Activated T-helper 1 cell treated with anti-CD3 and anti-CD28 coated beads, Interleukin-12 subunit alpha, Interleukin-12 subunit beta, Interleukin-2, Interleukin-4 antibody, amounts not matched to agents 30 ng/mL and 10 ng/mL and 1 ng/mL, durations not matched to agents 14 hours and 24 hours and 36 hours (primary cell): Measurements from ENCODE around the gene FSTL5. TPM values are rescaled to one million over a fixed set of nuclear protein-coding genes. Genes with fewer than 3 reads are reported as not detected.

Source experiments
- DNase-seq: peaks from one replicate; pipeline ENCODE4 v3.0.0; 2021; ENCODE audit warnings: low spot score
- H3K27ac Mint-ChIP-seq: one replicate; pipeline ENCODE4 v1.8.0; 2021; ENCODE audit warnings: mild to moderate bottlenecking, mixed read lengths
- H3K27me3 Mint-ChIP-seq: one replicate; pipeline ENCODE4 v1.8.0; 2022; ENCODE audit warnings: mild to moderate bottlenecking, moderate library complexity, mixed read lengths; ENCODE audit not compliant: insufficient read depth
- H3K36me3 Mint-ChIP-seq: one replicate; pipeline ENCODE4 v1.8.0; 2021; ENCODE audit warnings: low read depth, mixed read lengths
- H3K4me1 Mint-ChIP-seq: one replicate; pipeline ENCODE4 v1.8.0; 2021; ENCODE audit warnings: low read depth, mixed read lengths
- H3K4me3 Mint-ChIP-seq: one replicate; pipeline ENCODE4 v1.8.0; 2021; ENCODE audit warnings: mild to moderate bottlenecking, moderate library complexity, mixed read lengths
- H3K9me3 Mint-ChIP-seq: one replicate; pipeline ENCODE4 v1.8.0; 2021; ENCODE audit warnings: mixed read lengths
- intact Hi-C: fragments of 100-400 bp; cut with micrococcal nuclease; formaldehyde crosslinking; loops from one replicate; pipeline ENCODE4 v1.15.1; 2024
- total RNA-seq: library from RNA; stranded (reverse); gene quantifications from 2 replicates; pipeline ENCODE4 v1.2.3, GENCODE V29; 2022

Gene FSTL5
- total RNA-seq, 1 donor from 2014 or later: not detected

GRCh38 chr4:161829591-161829990 is 334.2 kb downstream of the FSTL5 start:
- intact Hi-C loops: no loop called here
- no peaks in the 10 kb centered on the region for H3K27me3 Mint-ChIP-seq
- H3K36me3 Mint-ChIP-seq: no peaks in the 10 kb centered on the region
- H3K9me3 Mint-ChIP-seq: no peaks in the 10 kb centered on the region
- H3K4me1 Mint-ChIP-seq: no peaks in the 10 kb centered on the region
- H3K4me3 Mint-ChIP-seq: no peak overlapping the region
- DNase-seq: no peak
- no peak overlapping the region for H3K27ac Mint-ChIP-seq

DNA sequence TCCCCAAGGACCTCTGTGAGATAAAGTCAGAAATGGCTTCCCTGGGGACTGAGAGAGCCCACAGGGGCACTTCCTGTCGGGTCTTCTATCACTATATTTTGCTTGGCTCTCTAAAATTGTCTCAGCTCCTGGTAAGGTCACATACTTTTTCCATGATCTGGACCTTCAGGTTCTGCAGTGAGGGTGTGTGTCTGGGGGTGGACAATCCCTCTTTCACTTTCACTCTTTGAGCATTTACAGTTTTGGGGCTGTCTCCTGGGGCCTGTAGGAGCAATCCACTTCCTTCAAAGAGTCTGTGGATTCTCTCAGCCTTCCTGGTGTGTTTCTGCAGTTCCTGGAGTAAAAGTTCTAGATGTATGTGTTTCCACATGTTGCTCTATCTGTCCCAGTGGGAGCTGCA is 335.7 kb downstream of the FSTL5 start:
- H3K9me3 Mint-ChIP-seq: no peaks in the 10 kb centered on the region
- DNase-seq: no peak
- H3K36me3 Mint-ChIP-seq: no peaks in the 10 kb centered on the region
- no peak overlapping the region for H3K27ac Mint-ChIP-seq
- H3K4me3 Mint-ChIP-seq: no peak overlapping the region
- H3K4me1 Mint-ChIP-seq: no peaks in the 10 kb centered on the region
- H3K27me3 Mint-ChIP-seq: no peaks in the 10 kb centered on the region
- intact Hi-C loops: no loop called here

DNA sequence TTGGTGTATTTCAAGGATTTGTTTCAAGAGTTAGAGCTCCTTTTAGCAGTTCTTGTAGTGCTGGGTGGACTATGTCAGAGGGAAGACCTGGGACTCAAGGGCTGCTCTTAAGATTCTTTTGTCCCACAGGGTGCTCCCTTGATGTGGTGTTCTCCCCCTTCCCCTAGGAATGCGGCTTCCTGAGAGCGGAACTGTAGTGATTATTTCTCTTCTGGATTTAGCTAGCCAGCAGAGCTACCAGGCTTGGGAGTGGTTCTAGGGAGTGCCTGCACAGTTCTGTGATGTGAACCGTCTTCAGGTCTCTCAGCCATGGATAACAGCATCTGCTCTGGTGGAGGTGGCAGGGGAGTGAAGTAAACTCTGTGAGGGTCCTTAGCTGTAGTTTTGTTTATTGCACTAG is 336.8 kb downstream of the FSTL5 start:
- no peak for DNase-seq
- no peaks in the 10 kb centered on the region for H3K36me3 Mint-ChIP-seq
- H3K27me3 Mint-ChIP-seq: no peaks in the 10 kb centered on the region
- H3K27ac Mint-ChIP-seq: no peak overlapping the region
- no peaks in the 10 kb centered on the region for H3K4me1 Mint-ChIP-seq
- no peak overlapping the region for H3K4me3 Mint-ChIP-seq
- intact Hi-C loops: no loop called here
- no peaks in the 10 kb centered on the region for H3K9me3 Mint-ChIP-seq

DNA sequence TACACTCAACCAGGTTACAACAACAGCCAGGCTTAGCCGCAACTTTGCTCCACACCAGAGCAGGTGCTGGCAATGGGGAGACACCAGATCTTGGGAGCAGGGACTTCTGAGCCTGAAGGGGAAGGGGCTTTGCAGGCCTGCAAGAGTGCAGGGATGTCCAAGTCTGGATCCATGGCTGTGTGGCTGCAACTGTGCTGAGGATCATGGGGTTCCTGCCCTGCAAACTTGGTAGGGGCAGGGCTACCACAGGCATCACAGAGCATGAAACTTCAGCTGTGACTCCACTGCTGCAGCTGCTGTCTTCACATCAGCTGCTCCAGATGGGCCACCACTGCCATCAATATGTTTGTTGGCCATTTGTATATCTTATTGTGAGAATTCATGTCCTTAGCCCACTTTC is 340.4 kb downstream of the FSTL5 start:
- Mint-ChIP-seq H3K4me3 (no peak overlapping the region), H3K27ac (no peak overlapping the region), H3K36me3 (no peaks in the 10 kb centered on the region), H3K27me3 (no peaks in the 10 kb centered on the region), H3K9me3 (no peaks in the 10 kb centered on the region), H3K4me1 (no peaks in the 10 kb centered on the region)
- no peak for DNase-seq
- intact Hi-C loops: no loop called here

GRCh38 chr4:161822174-161822573 is 341.6 kb downstream of the FSTL5 start:
- no peak for DNase-seq
- H3K27me3 Mint-ChIP-seq: no peaks in the 10 kb centered on the region
- no peak overlapping the region for H3K27ac Mint-ChIP-seq
- H3K4me3 Mint-ChIP-seq: no peak overlapping the region
- intact Hi-C loops: no loop called here
- H3K4me1 Mint-ChIP-seq: no peaks in the 10 kb centered on the region
- no peaks in the 10 kb centered on the region for H3K36me3 Mint-ChIP-seq
- no peaks in the 10 kb centered on the region for H3K9me3 Mint-ChIP-seq

GRCh38 chr4:161817914-161818313 is 345.9 kb downstream of the FSTL5 start:
- no peak overlapping the region for H3K4me3 Mint-ChIP-seq
- H3K9me3 Mint-ChIP-seq: no peaks in the 10 kb centered on the region
- intact Hi-C loops: no loop called here
- no peak overlapping the region for H3K27ac Mint-ChIP-seq
- DNase-seq: no peak
- H3K4me1 Mint-ChIP-seq: no peaks in the 10 kb centered on the region
- no peaks in the 10 kb centered on the region for H3K27me3 Mint-ChIP-seq
- no peaks in the 10 kb centered on the region for H3K36me3 Mint-ChIP-seq

GRCh38 chr4:161816958-161817357 is 346.8 kb downstream of the FSTL5 start:
- H3K27ac Mint-ChIP-seq: no peak overlapping the region
- H3K4me1 Mint-ChIP-seq: no peaks in the 10 kb centered on the region
- H3K36me3 Mint-ChIP-seq: no peaks in the 10 kb centered on the region
- no peaks in the 10 kb centered on the region for H3K27me3 Mint-ChIP-seq
- H3K9me3 Mint-ChIP-seq: no peaks in the 10 kb centered on the region
- DNase-seq: no peak
- intact Hi-C loops: no loop called here
- H3K4me3 Mint-ChIP-seq: no peak overlapping the region

DNA sequence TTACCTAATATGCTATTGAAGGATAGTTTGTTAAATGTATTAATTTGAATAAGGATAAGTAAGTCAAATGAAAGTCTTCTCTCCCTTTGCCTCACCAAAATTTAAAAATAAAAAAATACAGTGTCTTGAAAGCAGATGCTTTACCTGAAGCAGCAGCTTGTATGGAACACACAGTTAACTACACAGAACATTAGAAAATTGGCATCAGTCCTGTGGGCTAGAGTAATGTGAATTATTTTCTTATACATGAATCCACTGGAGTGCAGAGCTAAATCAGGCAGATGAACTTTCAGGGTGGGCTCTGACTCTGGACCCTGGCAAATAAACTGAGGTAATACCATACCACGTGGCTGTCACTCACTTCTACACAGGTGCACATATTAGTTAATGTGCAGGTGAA is 348.0 kb downstream of the FSTL5 start:
- Mint-ChIP-seq H3K4me1 (no peaks in the 10 kb centered on the region), H3K27ac (no peak overlapping the region), H3K4me3 (no peak overlapping the region), H3K27me3 (no peaks in the 10 kb centered on the region), H3K9me3 (no peaks in the 10 kb centered on the region), H3K36me3 (no peaks in the 10 kb centered on the region)
- intact Hi-C loops: no loop called here
- no peak for DNase-seq

- intact Hi-C loops: no loop called here
- Mint-ChIP-seq H3K4me1 (no peaks in the 10 kb centered on the region), H3K4me3 (no peak overlapping the region), H3K27me3 (no peaks in the 10 kb centered on the region), H3K27ac (no peak overlapping the region), H3K9me3 (peaks cover 5% of the 10 kb centered on the region), H3K36me3 (no peaks in the 10 kb centered on the region)
- DNase-seq: no peak
Observed at GRCh38 chr4:161813889-161814288, 349.9 kb downstream of the FSTL5 start.

GRCh38 chr4:161813389-161813788 is 350.4 kb downstream of the FSTL5 start:
- intact Hi-C loops: no loop called here
- no peaks in the 10 kb centered on the region for H3K4me1 Mint-ChIP-seq
- no peak overlapping the region for H3K27ac Mint-ChIP-seq
- DNase-seq: no peak
- H3K36me3 Mint-ChIP-seq: no peaks in the 10 kb centered on the region
- H3K27me3 Mint-ChIP-seq: no peaks in the 10 kb centered on the region
- no peak overlapping the region for H3K4me3 Mint-ChIP-seq
- H3K9me3 Mint-ChIP-seq: peaks cover 5% of the 10 kb centered on the region

- Mint-ChIP-seq H3K27me3 (no peaks in the 10 kb centered on the region), H3K4me3 (no peak overlapping the region), H3K36me3 (no peaks in the 10 kb centered on the region), H3K9me3 (no peaks in the 10 kb centered on the region), H3K27ac (no peak overlapping the region), H3K4me1 (no peaks in the 10 kb centered on the region)
- DNase-seq: no peak
- intact Hi-C loops: no loop called here
Observed at GRCh38 chr4:161803171-161803570, 360.6 kb downstream of the FSTL5 start.

GRCh38 chr4:161799710-161800109 is 364.1 kb downstream of the FSTL5 start:
- Mint-ChIP-seq H3K4me1 (no peaks in the 10 kb centered on the region), H3K4me3 (no peak overlapping the region), H3K36me3 (no peaks in the 10 kb centered on the region), H3K27me3 (no peaks in the 10 kb centered on the region), H3K27ac (no peak overlapping the region), H3K9me3 (no peaks in the 10 kb centered on the region)
- intact Hi-C loops: no loop called here
- no peak for DNase-seq

DNA sequence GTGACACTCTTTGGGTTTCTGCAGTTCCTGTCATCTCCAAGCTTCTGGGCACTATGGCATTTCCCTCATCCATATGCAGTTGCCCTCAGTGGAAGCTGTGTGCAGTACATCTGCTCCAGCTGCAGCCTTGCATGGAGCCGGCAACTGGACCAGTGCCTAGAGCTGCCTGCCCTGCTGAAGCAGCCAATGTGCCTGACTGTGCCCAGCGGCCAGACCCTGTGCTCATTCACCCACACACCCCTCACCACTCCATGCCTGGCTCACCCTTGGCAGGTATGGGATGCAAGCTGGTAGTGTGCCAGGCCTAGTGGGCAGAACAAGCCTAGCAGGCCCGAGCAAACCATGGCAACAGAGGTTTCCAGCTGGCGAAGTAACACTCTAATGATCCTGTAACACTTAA is 370.8 kb downstream of the FSTL5 start:
- H3K36me3 Mint-ChIP-seq: no peaks in the 10 kb centered on the region
- no peak for DNase-seq
- H3K27ac Mint-ChIP-seq: no peak overlapping the region
- H3K4me1 Mint-ChIP-seq: no peaks in the 10 kb centered on the region
- intact Hi-C loops: no loop called here
- no peak overlapping the region for H3K4me3 Mint-ChIP-seq
- H3K27me3 Mint-ChIP-seq: no peaks in the 10 kb centered on the region
- H3K9me3 Mint-ChIP-seq: peaks cover 5% of the 10 kb centered on the region

GRCh38 chr4:161791796-161792556 is 371.8 kb downstream of the FSTL5 start:
- no peak overlapping the region for H3K4me3 Mint-ChIP-seq

More at GRCh38 chr4:161791796-161792556, 371.8 kb downstream of the FSTL5 start:
- H3K4me1 Mint-ChIP-seq: no peaks in the 10 kb centered on the region
- H3K9me3 Mint-ChIP-seq: peaks cover 5% of the 10 kb centered on the region
- intact Hi-C loops: no loop called here
- H3K27ac Mint-ChIP-seq: no peak overlapping the region
- H3K36me3 Mint-ChIP-seq: no peaks in the 10 kb centered on the region
- no peak for DNase-seq
- H3K27me3 Mint-ChIP-seq: no peaks in the 10 kb centered on the region
